ENCODE measurements around the gene KLF3.

The KLF3 gene

GRCh38 chr4:38728631-38729141, 64.7 kb downstream of the KLF3 start:
- H3K27ac ChIP-seq, result no peak overlapping the region
- H3K4me3 ChIP-seq, result no peak overlapping the region

GRCh38 chr4:38730493-38730829, 66.5 kb downstream of the KLF3 start:
- H3K4me3 ChIP-seq, result no peak overlapping the region
- H3K27ac ChIP-seq, result peak overlapping the region in 1 of 21 experiments; percentile 31

GRCh38 chr4:38730830-38731646, 67.0 kb downstream of the KLF3 start:
- H3K4me3 ChIP-seq, result no peak overlapping the region

GRCh38 chr4:38733663-38734062, 69.7 kb downstream of the KLF3 start:
- no peak overlapping the region for H3K27ac ChIP-seq
- H3K4me3 ChIP-seq, result no peak overlapping the region

More at GRCh38 chr4:38730830-38731646, 67.0 kb downstream of the KLF3 start:
- H3K27ac ChIP-seq, result peak overlapping the region in 1 of 21 experiments; percentile 31

- Histone ChIP-seq H3K4me3 (no peak overlapping the region), H3K27ac (no peak overlapping the region)
Observed at GRCh38 chr4:38734446-38734845, 70.4 kb downstream of the KLF3 start.

- Histone ChIP-seq H3K27ac (no peak overlapping the region), H3K4me3 (no peak overlapping the region)
Observed at GRCh38 chr4:38734911-38735310, 70.9 kb downstream of the KLF3 start.

GRCh38 chr4:38735870-38736269, 71.9 kb downstream of the KLF3 start:
- Histone ChIP-seq H3K27ac (no peak overlapping the region), H3K4me3 (no peak overlapping the region)

GRCh38 chr4:38738940-38739803, 75.2 kb downstream of the KLF3 start:
- H3K4me3 ChIP-seq, result no peak overlapping the region
- no peak overlapping the region for H3K27ac ChIP-seq

- Histone ChIP-seq H3K27ac (no peak overlapping the region), H3K4me3 (no peak overlapping the region)
Observed at GRCh38 chr4:38740303-38740702, 76.3 kb downstream of the KLF3 start.

- Histone ChIP-seq H3K27ac (peak overlapping the region in 1 of 21 experiments; percentile 72), H3K4me3 (peak overlapping the region in 1 of 7 experiments; percentile 8)
Observed at GRCh38 chr4:38743866-38744265, 79.9 kb downstream of the KLF3 start.

GRCh38 chr4:38745881-38746280, 81.9 kb downstream of the KLF3 start:
- H3K4me3 ChIP-seq, result no peak overlapping the region
- H3K27ac ChIP-seq, result no peak overlapping the region

- H3K27ac ChIP-seq, result no peak overlapping the region
- no peak overlapping the region for H3K4me3 ChIP-seq
Observed at GRCh38 chr4:38747629-38748028, 83.6 kb downstream of the KLF3 start.

GRCh38 chr4:38749336-38749735, 85.3 kb downstream of the KLF3 start:
- Histone ChIP-seq H3K4me3 (no peak overlapping the region), H3K27ac (no peak overlapping the region)

All from skin epidermis (tissue), 12 donors.